K562 (cell line): ENCODE data around the gene IL11. TPM values are rescaled to one million over a fixed set of nuclear protein-coding genes. Genes with fewer than 3 reads are reported as not detected.

Source experiments
- ATAC-seq: fragments of 200-7000 bp; cut with Tn5 transposase; 3 replicates; pipeline ENCODE4 v1.9.1; 2020; ENCODE audit warnings: moderate library complexity
- BruUV-seq: library from RNA; stranded (reverse); fragments of 400-500 nt; replicated peaks from 2 replicates; lab custom pipeline; 2021; lab: Mats Ljungman, UMichigan
- CTCF ChIA-PET: fragments of 300-600 bp; formaldehyde crosslinking; extraction: SDS; loops from one replicate; lab custom pipeline; 2021; ENCODE audit warnings: low intra/inter-chr PET ratio; lab: Yijun Ruan, JAX
- POLR2A ChIA-PET: fragments of 300-600, 350-650 bp; sonication (Branson Sonifier 250); formaldehyde crosslinking; extraction: SDS; loops from one replicate; lab custom pipeline; 2021; ENCODE audit warnings: antibody characterized with exemption, inconsistent platforms; lab: Yijun Ruan, JAX
- DNase-seq, 4 experiments: peaks; one replicate each; pipeline versions ENCODE4 v3.0.0 to v3.0.0-alpha.2; 2011 to 2018; ENCODE audit warnings: low spot score in 3 of 4, mixed read lengths in 3 of 4; ENCODE audit errors: extremely low read depth in 1 of 4
- FAIRE-seq: peaks from 2 replicates; lab custom pipeline; 2011; peaks lifted over from hg19 to GRCh38; lab: Jason Lieb, UNC
- H2AFZ ChIP-seq: 2 replicates; pipeline ENCODE4 v1.6.0; 2011; ENCODE audit warnings: low read depth, low read length, control low read depth, inconsistent platforms
- H3K27ac ChIP-seq: fragments of 200-600 bp; 3 replicates; pipeline ENCODE4 v1.8.0; 2011; ENCODE audit warnings: low read depth, mild to moderate bottlenecking, control low read depth, inconsistent platforms, low read length, moderate library complexity, mixed read lengths; ENCODE audit errors: extremely low read depth
- H3K27me3 ChIP-seq, 2 experiments: fragments of 300-600 bp in 1 of 2; 2 replicates in 1 of 2; 3 replicates in 1 of 2; pipeline versions ENCODE4 v1.6.0 to v1.8.0; 2011; ENCODE audit warnings: inconsistent platforms in 2 of 2, low read length in 2 of 2, mild to moderate bottlenecking in 1 of 2, mixed read lengths in 1 of 2, moderate library complexity in 1 of 2; ENCODE audit not compliant: control insufficient read depth in 2 of 2, insufficient read depth in 2 of 2
- H3K36me3 ChIP-seq: fragments of 300-600 bp; 3 replicates; pipeline ENCODE4 v1.8.0; 2011; ENCODE audit warnings: mild to moderate bottlenecking, low read length, inconsistent platforms; ENCODE audit not compliant: control insufficient read depth, insufficient read depth
- H3K4me1 ChIP-seq, 2 experiments: fragments of 200-600 bp in 1 of 2; replicated peaks in 1 of 2; 2 replicates in 1 of 2; 3 replicates in 1 of 2; pipeline versions ENCODE4 v1.5.1 to v1.8.0; 2011; ENCODE audit warnings: inconsistent platforms in 2 of 2, low read length in 2 of 2, mild to moderate bottlenecking in 1 of 2, mixed read lengths in 1 of 2, moderate library complexity in 1 of 2; ENCODE audit not compliant: control insufficient read depth in 2 of 2, insufficient read depth in 2 of 2
- H3K4me2 ChIP-seq: 2 replicates; pipeline ENCODE4 v1.6.1; 2011; ENCODE audit warnings: low read length, control low read depth, inconsistent platforms, mixed read lengths; ENCODE audit not compliant: insufficient read depth
- H3K4me3 ChIP-seq: fragments of 200-600 bp; sonication (generic), shearing (Covaris generic); 2 replicates; pipeline ENCODE4 v1.5.1; 2016; ENCODE audit warnings: control low read depth, inconsistent platforms
- H3K79me2 ChIP-seq: fragments of 200-600 bp; 3 replicates; pipeline ENCODE4 v1.8.0; 2011; ENCODE audit warnings: low read length, inconsistent platforms; ENCODE audit not compliant: control insufficient read depth, insufficient read depth
- H3K9ac ChIP-seq, 2 experiments: 2 replicates each; pipeline versions ENCODE4 v1.6.0 to v1.6.1; 2011; ENCODE audit warnings: low read depth in 2 of 2, low read length in 2 of 2, control low read depth in 1 of 2, inconsistent platforms in 1 of 2, mild to moderate bottlenecking in 1 of 2, mixed read lengths in 1 of 2; ENCODE audit not compliant: insufficient read depth in 1 of 2
- H3K9me1 ChIP-seq: one replicate; pipeline ENCODE4 v1.6.0; 2011; ENCODE audit warnings: inconsistent platforms, mild to moderate bottlenecking, low read length, moderate library complexity; ENCODE audit not compliant: control insufficient read depth, insufficient read depth
- H3K9me3 ChIP-seq: replicated peaks from 2 replicates; pipeline ENCODE4 v1.5.1; 2011; ENCODE audit warnings: low read depth, low read length, inconsistent platforms; ENCODE audit not compliant: control insufficient read depth, insufficient read depth
- H4K20me1 ChIP-seq: replicated peaks from 2 replicates; pipeline ENCODE4 v1.6.1; 2011; ENCODE audit warnings: low read length, inconsistent platforms, mixed read lengths; ENCODE audit not compliant: control insufficient read depth, insufficient read depth
- EGR1 ChIP-seq: fragments of 450-650 bp; conservative IDR thresholded peaks from 2 replicates; pipeline ENCODE4 v1.6.1; 2017; ENCODE audit warnings: mild to moderate bottlenecking
- KDM1A ChIP-seq, 2 experiments: fragments of 450-650 bp; IDR thresholded peaks; 2 replicates each; pipeline ENCODE4 v1.6.1; 2016; ENCODE audit warnings: mild to moderate bottlenecking in 2 of 2
- MEF2A ChIP-seq: IDR thresholded peaks from 2 replicates; pipeline ENCODE4 v1.6.1; 2011; ENCODE audit warnings: low read depth, mild to moderate bottlenecking, low read length, moderate library complexity; ENCODE audit not compliant: control insufficient read depth
- POLR2G ChIP-seq: fragments of 200-400 bp; formaldehyde crosslinking; IDR thresholded peaks from 2 replicates; pipeline ENCODE4 v1.6.1; 2017; ENCODE audit warnings: low read depth, mild to moderate bottlenecking, antibody characterized with exemption, low read length, moderate library complexity
- RFX1 ChIP-seq: fragments of 450-650 bp; IDR thresholded peaks from 2 replicates; pipeline ENCODE4 v1.6.1; 2016; ENCODE audit warnings: mild to moderate bottlenecking, moderate library complexity
- VEZF1 ChIP-seq: fragments of 200-800 bp; sonication (Bioruptor generic); IDR thresholded peaks from 2 replicates; pipeline ENCODE4 v1.6.1; 2017; ENCODE audit warnings: missing genetic modification characterization, missing compliant biosample characterization
- ZBTB33 ChIP-seq: sonication (generic); formaldehyde crosslinking; IDR thresholded peaks from 2 replicates; pipeline ENCODE4 v1.8.1; 2023; ENCODE audit warnings: mild to moderate bottlenecking, missing genetic modification reagents
- ZBTB7A ChIP-seq: IDR thresholded peaks from 2 replicates; pipeline ENCODE4 v1.6.1; 2011; ENCODE audit warnings: low read depth, mild to moderate bottlenecking, low read length, moderate library complexity, borderline replicate concordance; ENCODE audit not compliant: control insufficient read depth
- ZNF184 ChIP-seq: sonication (generic); formaldehyde crosslinking; IDR thresholded peaks from 2 replicates; pipeline ENCODE4 v1.5.0; 2020; ENCODE audit warnings: missing genetic modification reagents
- WGBS: fragments of 100-300 bp; shearing (Covaris generic); methylation state at CpG from one replicate; pipeline ENCODE4 v1.1.6; 2016; ENCODE audit warnings: low coverage, mixed read lengths; ENCODE audit not compliant: insufficient coverage; ENCODE audit errors: missing lambda C conversion rate; 5-methylcytosine and 5-hydroxymethylcytosine counted together
- in situ Hi-C: fragments of 300-500 bp; cut with MboI; formaldehyde crosslinking; loops from 4 replicates; pipeline ENCODE4 v1.15.0; 2018; ENCODE audit warnings: inconsistent platforms, mixed read lengths
- intact Hi-C: fragments of 100-400 bp; cut with micrococcal nuclease; formaldehyde crosslinking; loops from 2 replicates; pipeline ENCODE4 v1.14.2; 2022
- polyA plus RNA-seq, 8 experiments: library from polyadenylated mRNA; depleted of rRNA in 4 of 8; stranded (reverse) in 5 of 8; unstranded in 3 of 8; fragments of >200 nt; fragmentation: Nextera tagmentation in 2 of 8; fragmentation: Illumina TruSeq in 1 of 8; extraction: Ambion mirVana in 2 of 8; extraction: Trizol in 1 of 8; gene quantifications; 2 replicates each; pipeline versions ENCODE4 v1.2.1 to v1.2.3, GENCODE V29; 2011 to 2014; ENCODE audit warnings: inconsistent platforms in 1 of 8, missing spikeins in 1 of 8
- total RNA-seq, 7 experiments: library from RNA; depleted of rRNA in 6 of 7; stranded (reverse); fragments of >200 nt in 6 of 7; fragmentation: Illumina TruSeq in 2 of 7; extraction: Trizol in 2 of 7; gene quantifications; 2 replicates each; pipeline versions ENCODE4 v1.2.1 to v1.2.3, GENCODE V29; 2011 to 2021; ENCODE audit warnings: low replicate concordance in 1 of 7

IL11 gene
- total and polyA plus RNA-seq, 9 of the 15 experiments (the other 6 are each of a cell fraction or from before 2014, with no cell fraction given): 0.04 to 0.42 (median 0.06) TPM; not detected in 6

- no TSS peak for BruUV-seq
- H3K9me1 ChIP-seq: no peaks in the 10 kb centered on the region
- ATAC-seq: peak; percentile 59
- peak; percentile 50 to 65 (median 62) for DNase-seq
- no peaks in the 10 kb centered on the region; a peak in 1 of 5 replicates for H3K27me3 ChIP-seq
- no peak within 1 kb of the TSS for H3K27ac ChIP-seq
- peak within 1 kb of the TSS in 1 of 2 experiments; percentile 68; a peak in 2 of 4 replicates for H3K9ac ChIP-seq
- intact Hi-C loops (no loop called here), in situ Hi-C loops (no loop called here)
- no peak within 1 kb of the TSS for H3K4me2 ChIP-seq
- 18% methylated on average over 18 of the region's 21 CpGs for WGBS
- POLR2A ChIA-PET: interaction anchor here (1.0 kb wide), 2 partner anchors 8 to 117 kb away, joined by 3 to 4 read pairs; partner anchors contain the start of gene TMEM238
- TF ChIP-seq POLR2G (peak; percentile 63), ZBTB7A (peak; percentile 37; the same call in 1 of the 2 replicates), ZBTB33 (0 out of 2 replicates have a peak, but pooled peaks have one; percentile 33), RFX1 (peak; percentile 75), KDM1A (IDR thresholded peaks at IDR 0.05) (no peak), ZNF184 (CRISPR knock-in tag) (no peak), MEF2A (no peak), VEZF1 (CRISPR knock-in tag) (peak; percentile 35; the same call in 1 of the 2 replicates), EGR1 (peak; percentile 68)
- no peaks in the 10 kb centered on the region for H3K9me3 ChIP-seq
- H2AFZ ChIP-seq: no peak within 1 kb of the TSS
- no peaks in the 10 kb centered on the region for H3K36me3 ChIP-seq
- no peaks in the 10 kb centered on the region for H4K20me1 ChIP-seq
- no peaks in the 10 kb centered on the region for H3K79me2 ChIP-seq
- no peak within 1 kb of the TSS for H3K4me3 ChIP-seq
- CTCF ChIA-PET: no interaction called here
- peaks cover 10 to 58% of the 10 kb centered on the region in 2 experiments; a peak in 4 of 5 replicates for H3K4me1 ChIP-seq
- peak; percentile 52 for FAIRE-seq
Observed at GRCh38 chr19:55376241-55376933, 6.1 kb upstream of the IL11 start, which contains the start of gene TMEM190. Gene TMEM190, plus strand, starts transcription at chr19:55376826. Its CDS starts 28 bp downstream, at chr19:55376854.
